CD4-positive, alpha-beta T cell treated with Interleukin-15 for 1 hour (primary cell): Measurements from ENCODE around the gene ANXA2.
"Not testable (repeated sequence)": the region's sequence is repeated elsewhere in the genome, so short reads cannot be mapped to it uniquely, and the experiment has no call there.

Experiments used
- DNase-seq: peaks from one replicate; pipeline ENCODE4 v3.0.0-alpha.2; 2020

The ANXA2 gene

GRCh38 chr15:60338810-60339209, 59.0 kb downstream of the ANXA2 start:
- DNase-seq: no peak

DNA sequence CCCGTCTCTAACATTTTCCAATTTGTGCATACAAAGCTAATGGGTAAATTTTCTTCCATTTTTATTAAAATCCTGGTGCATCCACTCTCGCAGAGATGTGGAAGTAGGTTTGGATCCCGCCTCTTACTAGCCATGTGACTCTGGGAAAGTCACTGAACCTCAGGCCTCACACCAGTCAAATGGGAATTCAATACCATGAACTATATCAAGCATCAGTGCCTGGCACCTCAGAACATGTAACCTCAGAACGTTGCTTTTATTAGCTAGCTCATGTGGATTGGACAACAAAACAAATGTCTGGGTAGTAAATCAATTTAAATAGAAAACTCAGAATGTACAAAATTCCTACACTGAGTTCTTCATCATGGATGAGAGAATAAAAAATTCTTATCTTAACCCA, 60.7 kb downstream of the ANXA2 start:
- DNase-seq: no peak

- not testable (repeated sequence) for DNase-seq
Observed at GRCh38 chr15:60335296-60335695, 62.5 kb downstream of the ANXA2 start.

DNA sequence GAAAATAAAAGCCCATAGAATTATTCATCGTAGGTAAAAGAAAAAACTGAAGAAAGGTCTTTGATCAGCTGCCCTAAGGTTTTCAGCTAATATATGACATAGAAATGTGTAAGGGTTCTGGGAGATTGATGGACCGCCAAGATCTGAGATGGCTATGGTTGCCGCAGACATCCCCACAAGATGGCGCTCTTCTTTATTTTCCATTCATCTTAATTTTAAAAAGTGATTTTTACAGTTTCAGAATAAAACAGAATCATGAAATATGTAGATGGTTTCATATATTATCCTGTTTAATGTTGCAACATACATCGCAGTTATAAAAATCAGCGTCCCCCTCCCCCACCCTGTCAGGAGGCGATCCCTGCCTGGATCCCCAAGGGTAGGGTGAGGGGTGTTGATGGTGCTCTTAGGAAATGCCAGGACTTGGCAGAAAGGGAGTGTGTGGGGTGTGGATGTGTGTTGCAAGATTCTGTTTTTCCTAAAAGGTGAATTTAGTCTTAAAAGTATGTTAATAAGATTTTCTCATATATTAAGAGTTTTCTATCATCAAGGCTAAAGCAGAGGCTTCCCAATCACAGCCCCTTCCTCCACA, 68.8 kb downstream of the ANXA2 start:
- DNase-seq: no peak

GRCh38 chr15:60326824-60327654, 70.7 kb downstream of the ANXA2 start:
- DNase-seq: no peak

DNA sequence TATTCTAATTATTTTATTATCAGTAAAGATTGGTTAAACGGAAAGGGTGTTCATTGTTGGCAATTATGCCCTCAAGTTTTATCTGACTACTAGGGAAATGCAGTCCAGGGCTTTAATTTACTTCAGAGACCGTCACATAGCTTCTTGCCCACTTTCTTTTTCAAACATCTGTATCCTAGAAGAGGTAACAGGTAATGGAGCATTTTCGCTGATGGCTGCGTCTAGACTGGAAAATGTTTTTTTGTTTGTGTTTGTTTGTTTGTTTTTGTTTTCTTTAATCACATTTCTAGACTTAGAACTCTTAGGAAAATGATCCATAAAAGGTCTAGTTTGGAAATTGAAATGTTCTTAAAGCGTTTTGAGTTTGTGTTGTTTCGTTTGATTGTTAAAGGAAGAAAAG, 71.4 kb downstream of the ANXA2 start:
- no peak for DNase-seq

DNA sequence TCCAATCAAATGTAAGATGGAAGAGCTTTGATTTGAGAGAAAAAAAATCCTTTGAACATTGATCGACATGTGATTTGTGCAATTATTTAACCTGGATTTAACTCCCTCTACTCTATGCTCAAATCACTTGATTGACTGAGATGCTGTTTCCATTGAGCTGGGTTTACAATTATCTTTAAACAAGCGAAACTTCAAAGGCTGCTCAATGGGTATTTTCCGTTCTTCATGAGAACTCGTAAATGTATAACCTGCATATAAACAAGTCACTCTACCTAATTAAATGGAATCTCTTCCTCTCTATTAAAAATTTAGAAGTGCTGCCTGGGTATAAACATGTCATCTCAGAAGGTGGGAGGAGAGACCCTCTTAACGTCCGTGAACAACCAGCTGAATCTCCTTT, 71.9 kb downstream of the ANXA2 start:
- no peak for DNase-seq

DNA sequence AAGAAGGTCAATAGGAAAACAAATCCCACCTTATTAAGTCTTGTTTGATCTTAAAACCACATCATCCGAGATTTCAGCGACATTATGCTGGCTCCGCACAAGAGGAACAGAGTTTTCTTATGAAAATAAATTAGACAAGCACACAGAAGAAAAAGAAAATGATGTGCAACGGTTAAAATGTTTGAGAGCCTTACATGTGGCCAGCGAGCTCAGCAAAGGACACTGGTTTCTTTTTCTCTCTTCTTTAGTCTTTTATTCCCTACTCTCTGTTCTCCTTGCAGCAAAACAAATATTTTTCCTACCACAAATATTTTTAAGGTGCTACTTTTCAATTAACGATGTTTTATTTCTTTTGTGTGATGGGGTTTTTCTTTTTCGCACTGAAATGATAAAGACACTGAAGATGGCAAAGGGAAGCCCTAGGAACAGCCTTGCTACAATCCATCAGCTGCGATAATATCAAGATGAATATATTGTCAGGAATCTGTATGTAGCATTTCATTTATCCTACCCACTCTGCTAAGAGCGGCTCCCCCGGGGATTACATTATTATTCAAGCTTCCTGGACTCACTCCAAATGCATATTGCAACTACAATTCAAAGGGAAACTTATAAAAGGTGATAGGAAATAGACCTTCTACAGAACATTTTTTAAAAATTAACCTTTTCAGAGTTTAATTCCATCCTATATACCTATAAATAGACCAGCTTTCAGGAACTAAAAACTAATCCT, 72.9 kb downstream of the ANXA2 start:
- DNase-seq: no peak

- DNase-seq: no peak
Observed at GRCh38 chr15:60323322-60323721, 74.5 kb downstream of the ANXA2 start.

- DNase-seq: no peak
Observed at GRCh38 chr15:60320365-60320764, 77.4 kb downstream of the ANXA2 start.

DNA sequence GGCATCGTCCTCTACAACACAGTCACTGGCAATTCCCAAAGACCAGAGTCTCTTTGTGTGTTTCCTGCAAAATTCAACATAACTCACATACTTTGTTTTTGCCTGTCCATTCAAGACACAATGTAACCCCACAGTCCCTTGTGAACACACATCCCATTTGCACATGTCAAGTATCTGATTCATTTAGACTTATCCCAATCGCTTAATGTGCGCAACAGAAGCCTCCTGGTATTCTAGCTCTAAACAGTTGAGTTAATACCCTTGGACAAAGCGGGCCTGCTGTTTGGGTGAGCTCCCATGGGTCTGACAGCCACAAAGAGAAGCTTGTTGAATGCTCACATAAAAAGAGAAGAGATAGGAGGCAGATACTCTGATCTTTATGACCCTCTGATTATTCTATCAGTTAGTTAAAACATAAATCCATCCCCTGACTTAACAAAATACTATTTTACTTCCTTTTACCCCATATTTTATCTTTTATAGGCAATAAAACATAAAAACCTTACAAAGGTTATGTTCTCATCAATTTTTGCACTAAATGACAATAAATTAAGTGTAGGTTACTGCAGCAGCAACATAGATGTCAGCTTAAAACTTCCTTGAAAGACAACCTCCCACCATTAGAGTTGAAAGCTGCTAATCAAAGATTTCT, 79.4 kb downstream of the ANXA2 start:
- no peak for DNase-seq

DNA sequence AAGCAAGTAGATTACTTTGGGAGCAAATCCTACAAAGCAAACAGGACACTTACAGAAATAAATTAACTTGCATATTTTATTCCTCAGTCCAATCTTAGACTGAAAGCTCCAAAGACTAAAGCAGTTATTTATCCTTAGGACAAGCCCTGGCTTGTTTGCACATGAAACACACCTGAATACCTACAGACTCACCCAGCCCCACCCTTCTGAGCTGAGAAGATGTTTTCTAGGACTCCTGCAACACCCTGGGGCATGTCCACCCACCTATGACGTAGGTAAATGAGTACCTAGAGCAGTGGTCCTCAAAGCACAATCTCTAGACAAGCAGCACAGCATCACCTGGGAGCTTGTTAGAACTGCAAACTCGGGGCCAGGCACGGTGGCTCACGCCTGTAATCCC, 80.8 kb downstream of the ANXA2 start:
- no peak for DNase-seq

GRCh38 chr15:60315878-60316277, 81.9 kb downstream of the ANXA2 start:
- DNase-seq: no peak

DNA sequence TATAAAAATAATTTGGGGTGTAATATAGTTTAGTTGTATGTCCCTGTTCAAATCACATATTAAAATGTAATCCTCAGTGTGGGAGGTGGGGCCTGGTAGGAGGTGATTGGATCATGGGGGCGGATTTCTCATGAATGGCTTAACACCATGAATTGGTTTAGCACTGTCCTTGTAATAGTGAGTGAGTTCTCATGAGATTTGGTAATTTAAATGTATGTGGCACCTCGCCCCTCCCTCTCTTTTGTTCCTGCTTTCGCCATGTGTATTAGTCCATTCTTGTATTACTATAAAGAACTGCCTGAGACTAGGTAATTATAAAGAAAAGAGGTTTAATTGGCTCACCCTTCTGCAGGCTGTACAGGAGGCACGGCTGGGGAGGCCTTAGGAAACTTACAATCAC, 83.9 kb downstream of the ANXA2 start:
- no peak for DNase-seq

- no peak for DNase-seq
Observed at GRCh38 chr15:60307034-60307433, 90.8 kb downstream of the ANXA2 start.

DNA sequence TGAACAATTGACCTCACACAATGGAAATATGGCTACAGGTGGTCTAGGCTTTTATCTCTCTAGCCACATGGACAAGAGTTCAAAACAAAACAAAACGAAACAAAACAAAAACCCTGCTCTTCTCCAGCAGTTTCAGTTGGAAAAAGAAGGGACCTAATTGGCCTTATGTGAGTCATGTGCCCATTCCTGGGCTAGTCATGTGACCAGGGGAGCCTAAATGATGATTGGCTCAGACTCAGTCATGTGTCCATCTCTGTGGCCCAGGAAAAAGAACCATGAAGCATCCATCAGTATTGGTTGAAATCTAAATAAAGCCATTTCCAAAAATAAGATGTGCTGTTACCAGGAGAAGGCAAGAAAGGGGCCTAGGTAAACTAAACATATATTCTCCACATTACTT, 96.8 kb downstream of the ANXA2 start:
- no peak for DNase-seq

DNA sequence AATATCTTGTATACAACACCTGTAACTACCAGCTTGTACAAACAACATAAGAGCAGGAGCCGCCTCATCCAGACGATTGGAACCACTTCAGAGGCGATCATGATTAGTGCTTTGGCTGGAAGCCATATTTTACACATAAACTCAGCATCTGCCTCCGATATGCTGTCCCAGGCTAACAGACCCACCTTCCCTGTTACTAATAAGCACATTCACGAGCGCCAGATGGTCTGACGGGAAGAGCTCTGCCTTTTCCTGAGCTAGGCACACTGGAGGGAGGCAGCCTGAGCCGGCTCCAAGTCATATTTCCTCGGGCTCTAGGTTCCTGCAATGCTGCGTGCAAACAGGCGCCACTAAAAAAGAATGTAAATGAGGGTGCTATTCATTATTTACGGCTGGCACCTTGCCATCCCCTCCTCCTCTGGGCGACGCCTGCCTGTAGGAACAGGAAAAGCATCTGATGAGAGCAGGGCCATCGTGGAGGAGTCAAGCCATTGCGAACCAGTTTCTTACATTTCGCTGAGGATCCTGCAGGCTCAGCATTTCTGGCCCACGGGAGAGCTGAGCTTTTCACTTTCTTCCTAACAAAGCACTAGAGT, 98.2 kb downstream of the ANXA2 start:
- no peak for DNase-seq
